IMR-90 (cell line): ENCODE results near the gene SGO1. TPM values are rescaled to one million over a fixed set of nuclear protein-coding genes. Genes with fewer than 3 reads are reported as not detected.

Experiments
- ATAC-seq: fragments of 200-7000 bp; cut with Tn5 transposase; 2 replicates; pipeline ENCODE4 v1.9.1; 2020; ENCODE audit warnings: low read depth, mild to moderate bottlenecking, moderate library complexity
- BruUV-seq: library from RNA; stranded (reverse); fragments of 400-500 nt; replicated peaks from 2 replicates; lab custom pipeline; 2021; lab: Mats Ljungman, UMichigan
- CTCF ChIA-PET: fragments of 300-600 bp; formaldehyde crosslinking; extraction: SDS; loops from one replicate; lab custom pipeline; 2021; ENCODE audit warnings: antibody characterized with exemption; lab: Yijun Ruan, JAX
- POLR2A ChIA-PET: fragments of 300-600 bp; sonication (Branson Sonifier 250); formaldehyde crosslinking; loops from one replicate; lab custom pipeline; 2022; ENCODE audit warnings: antibody characterized with exemption; ENCODE audit not compliant: unreplicated experiment; lab: Charles Lee
- DNase-seq: peaks from one replicate; pipeline ENCODE4 v3.0.0; 2013
- H2AFZ ChIP-seq: replicated peaks from 2 replicates; pipeline ENCODE3; 2013; ENCODE audit warnings: low read length, mild to moderate bottlenecking; ENCODE audit not compliant: poor library complexity
- H2AK5ac ChIP-seq: 2 replicates; pipeline ENCODE4 v1.6.1; 2013; ENCODE audit warnings: low read depth, low read length, inconsistent platforms
- H2AK9ac ChIP-seq: replicated peaks from 2 replicates; pipeline ENCODE3; 2013; ENCODE audit warnings: mild to moderate bottlenecking, low read depth, low read length, moderate library complexity; ENCODE audit not compliant: poor library complexity
- H2BK120ac ChIP-seq: 2 replicates; pipeline ENCODE4 v1.6.1; 2013; ENCODE audit warnings: low read depth, low read length, inconsistent platforms
- H2BK15ac ChIP-seq: 3 replicates; pipeline ENCODE4 v1.6.1; 2013; ENCODE audit warnings: low read depth, low read length, inconsistent platforms
- H2BK20ac ChIP-seq: 2 replicates; pipeline ENCODE4 v1.6.1; 2013; ENCODE audit warnings: low read depth, mild to moderate bottlenecking, inconsistent platforms, low read length, moderate library complexity
- H2BK5ac ChIP-seq: 2 replicates; pipeline ENCODE4 v1.6.1; 2013; ENCODE audit warnings: mild to moderate bottlenecking, low read depth, low read length, inconsistent platforms; ENCODE audit not compliant: poor library complexity, severe bottlenecking
- H3K14ac ChIP-seq: replicated peaks from 2 replicates; pipeline ENCODE4 v1.6.1; 2013; ENCODE audit warnings: low read depth, low read length, inconsistent platforms
- H3K18ac ChIP-seq: 2 replicates; pipeline ENCODE4 v1.6.1; 2013; ENCODE audit warnings: low read depth, low read length, control low read depth
- H3K23ac ChIP-seq: 2 replicates; pipeline ENCODE4 v1.6.1; 2013; ENCODE audit warnings: low read depth, low read length, inconsistent platforms
- H3K27ac ChIP-seq: 2 replicates; pipeline ENCODE4 v1.5.1; 2013; ENCODE audit warnings: mild to moderate bottlenecking, control low read depth, low read length; ENCODE audit not compliant: insufficient read depth
- H3K27me3 ChIP-seq: 2 replicates; pipeline ENCODE4 v1.6.1; 2013; ENCODE audit warnings: low read length; ENCODE audit not compliant: control insufficient read depth, insufficient read depth
- H3K36me3 ChIP-seq: 2 replicates; pipeline ENCODE4 v1.6.1; 2013; ENCODE audit warnings: low read length, mixed read lengths; ENCODE audit not compliant: control insufficient read depth, insufficient read depth
- H3K4ac ChIP-seq: 2 replicates; pipeline ENCODE4 v1.6.1; 2013; ENCODE audit warnings: low read depth, low read length, inconsistent platforms
- H3K4me1 ChIP-seq: 2 replicates; pipeline ENCODE4 v1.6.1; 2013; ENCODE audit warnings: low read length, mixed read lengths; ENCODE audit not compliant: control insufficient read depth, insufficient read depth
- H3K4me2 ChIP-seq: 2 replicates; pipeline ENCODE4 v1.6.1; 2013; ENCODE audit warnings: low read depth, mild to moderate bottlenecking, control low read depth, low read length, moderate library complexity
- H3K4me3 ChIP-seq: 2 replicates; pipeline ENCODE4 v1.5.1; 2013; ENCODE audit warnings: low read depth, mild to moderate bottlenecking, control low read depth, low read length, moderate library complexity; ENCODE audit not compliant: insufficient read depth
- H3K56ac ChIP-seq: 2 replicates; pipeline ENCODE4 v1.6.1; 2013; ENCODE audit warnings: low read length, inconsistent platforms; ENCODE audit not compliant: insufficient read depth; ENCODE audit errors: extremely low read depth
- H3K79me1 ChIP-seq, 2 experiments: 2 replicates each; pipeline ENCODE4 v1.6.1; 2013; ENCODE audit warnings: low read length in 2 of 2, inconsistent platforms in 1 of 2, low read depth in 1 of 2
- H3K9ac ChIP-seq: 2 replicates; pipeline ENCODE4 v1.6.1; 2013; ENCODE audit warnings: low read depth, low read length, control low read depth
- H3K9me1 ChIP-seq: 2 replicates; pipeline ENCODE4 v1.6.1; 2013; ENCODE audit warnings: low read length, inconsistent platforms; ENCODE audit not compliant: insufficient read depth
- H3K9me3 ChIP-seq: 2 replicates; pipeline ENCODE4 v1.6.1; 2013; ENCODE audit warnings: low read length; ENCODE audit not compliant: control insufficient read depth, insufficient read depth
- H4K20me1 ChIP-seq: 2 replicates; pipeline ENCODE4 v1.6.1; 2013; ENCODE audit warnings: low read length, inconsistent platforms; ENCODE audit not compliant: insufficient read depth
- H4K5ac ChIP-seq: 2 replicates; pipeline ENCODE4 v1.6.1; 2013; ENCODE audit warnings: mild to moderate bottlenecking, low read depth, low read length, control low read depth
- H4K8ac ChIP-seq, 2 experiments: 2 replicates each; pipeline ENCODE4 v1.6.1; 2013; ENCODE audit warnings: low read depth in 2 of 2, low read length in 2 of 2, control low read depth in 1 of 2, inconsistent platforms in 1 of 2
- H4K91ac ChIP-seq: 2 replicates; pipeline ENCODE4 v1.6.1; 2013; ENCODE audit warnings: low read depth, low read length, inconsistent platforms; ENCODE audit not compliant: insufficient read depth
- BHLHE40 ChIP-seq: fragments of 150-350 bp; IDR thresholded peaks from 2 replicates; pipeline ENCODE4 v1.6.1; 2016; ENCODE audit warnings: mild to moderate bottlenecking, low read depth, low read length
- CEBPB ChIP-seq: IDR thresholded peaks from 2 replicates; pipeline ENCODE4 v1.6.1; 2012; ENCODE audit warnings: low read depth, low read length, improper control_type of control experiment
- CHD1 ChIP-seq: IDR thresholded peaks from 2 replicates; pipeline ENCODE4 v1.6.1; 2012; ENCODE audit warnings: low read depth, low read length, improper control_type of control experiment
- FOS ChIP-seq: fragments of 150-350 bp; IDR thresholded peaks from 2 replicates; pipeline ENCODE4 v1.6.1; 2016; ENCODE audit warnings: low read depth, low read length
- MAFK ChIP-seq: IDR thresholded peaks from 2 replicates; pipeline ENCODE4 v1.6.1; 2012; ENCODE audit warnings: low read depth, low read length, improper control_type of control experiment
- MAZ ChIP-seq: IDR thresholded peaks from 2 replicates; pipeline ENCODE4 v1.6.1; 2012; ENCODE audit warnings: low read depth, mild to moderate bottlenecking, low read length, improper control_type of control experiment, moderate library complexity, borderline replicate concordance
- MXI1 ChIP-seq: IDR thresholded peaks from 2 replicates; pipeline ENCODE4 v1.6.1; 2012; ENCODE audit warnings: low read depth, mild to moderate bottlenecking, low read length, moderate library complexity, borderline replicate concordance
- NFE2L2 ChIP-seq: fragments of 150-350 bp; IDR thresholded peaks from 2 replicates; pipeline ENCODE4 v1.6.1; 2016; ENCODE audit warnings: low read depth, mild to moderate bottlenecking, low read length
- POLR2A ChIP-seq: IDR thresholded peaks from 2 replicates; pipeline ENCODE4 v1.6.1; 2012; ENCODE audit warnings: mild to moderate bottlenecking, low read depth, low read length
- RAD21 ChIP-seq: IDR thresholded peaks from 2 replicates; pipeline ENCODE4 v1.6.1; 2012; ENCODE audit warnings: low read length, improper control_type of control experiment
- RCOR1 ChIP-seq: IDR thresholded peaks from 2 replicates; pipeline ENCODE4 v1.6.1; 2012; ENCODE audit warnings: mild to moderate bottlenecking, low read length, improper control_type of control experiment; ENCODE audit not compliant: insufficient replicate concordance
- RFX5 ChIP-seq: IDR thresholded peaks from 2 replicates; pipeline ENCODE4 v1.8.0; 2012; ENCODE audit warnings: low read depth, mild to moderate bottlenecking, low read length, moderate library complexity
- SMC3 ChIP-seq: fragments of 150-350 bp; IDR thresholded peaks from 2 replicates; pipeline ENCODE4 v1.6.1; 2016; ENCODE audit warnings: low read depth, mild to moderate bottlenecking, antibody characterized with exemption, low read length, moderate library complexity
- WGBS, 2 experiments: methylation state at CpG; one replicate each; pipeline versions ENCODE4 v1.1.5 to v1.1.7; 2013; ENCODE audit warnings: missing lambda C conversion rate in 2 of 2; ENCODE audit not compliant: insufficient read length in 1 of 2; ENCODE audit errors: extremely low coverage in 2 of 2; 5-methylcytosine and 5-hydroxymethylcytosine counted together
- dilution Hi-C: fragments of 300-500 bp; cut with HindIII; formaldehyde crosslinking; loops from one replicate; pipeline ENCODE4 v1.14.3; 2018; ENCODE audit warnings: low sequenced_read_pairs; ENCODE audit not compliant: unreplicated experiment
- in situ Hi-C: fragments of 300-500 bp; cut with MboI; formaldehyde crosslinking; loops from 3 replicates; pipeline ENCODE4 v1.14.3; 2019; ENCODE audit warnings: low sequenced_read_pairs, inconsistent platforms, mixed read lengths
- intact Hi-C: fragments of 100-400 bp; cut with micrococcal nuclease; formaldehyde crosslinking; loops from 2 replicates; pipeline ENCODE4 v1.10.0; 2022
- polyA plus RNA-seq, 3 experiments: library from polyadenylated mRNA; depleted of rRNA; stranded (reverse); fragments of >200 nt; gene quantifications; 2 replicates each; pipeline ENCODE4 v1.2.3, GENCODE V29; 2012; ENCODE audit warnings: low replicate concordance in 1 of 3
- total RNA-seq: library from RNA; depleted of rRNA; stranded (reverse); fragments of >200 nt; gene quantifications from 2 replicates; pipeline ENCODE4 v1.2.3, GENCODE V29; 2012
- TF ChIP-seq, protein P1 (sequence below): fragments of 150-350 bp; IDR thresholded peaks from 2 replicates; pipeline ENCODE4 v1.6.1; 2016; ENCODE audit warnings: low read depth, mild to moderate bottlenecking, low read length, moderate library complexity, borderline replicate concordance
- TF ChIP-seq, protein P2 (sequence below): conservative IDR thresholded peaks from 2 replicates; pipeline ENCODE4 v1.5.1; 2012; ENCODE audit warnings: mild to moderate bottlenecking, low read depth, low read length, improper control_type of control experiment
- TF ChIP-seq, protein P3 (sequence below): fragments of 150-350 bp; IDR thresholded peaks from 2 replicates; pipeline ENCODE4 v1.6.1; 2017; ENCODE audit warnings: mild to moderate bottlenecking, antibody characterized with exemption, low read length, low read depth

The SGO1 gene
- total and polyA plus RNA-seq, 2 of the 4 experiments (the other 2 are of a cell fraction) = 3.2 to 5.2 TPM

- Histone ChIP-seq H3K4ac (no peak overlapping the region), H2BK5ac (no peak overlapping the region), H3K9ac (no peak overlapping the region), H2BK15ac (no peak overlapping the region), H3K4me1 (no peaks in the 10 kb centered on the region), H3K18ac (no peak overlapping the region), H4K8ac (no peak overlapping the region), H3K23ac (no peak overlapping the region), H3K9me3 (no peaks in the 10 kb centered on the region), H3K14ac (no peak overlapping the region), H2AK9ac (no peak overlapping the region), H3K56ac (no peak overlapping the region), H2AK5ac (no peak overlapping the region), H2BK120ac (no peak overlapping the region), H2BK20ac (no peak overlapping the region), H4K5ac (no peak overlapping the region), H3K79me1 (no peaks in the 10 kb centered on the region), H3K4me3 (no peak overlapping the region), H3K9me1 (no peaks in the 10 kb centered on the region; the same call in 1 of the 2 replicates), H3K27me3 (no peaks in the 10 kb centered on the region), H3K36me3 (no peaks in the 10 kb centered on the region), H4K20me1 (no peaks in the 10 kb centered on the region), H3K4me2 (no peak overlapping the region), H3K27ac (no peak overlapping the region), H2AFZ (no peak overlapping the region), H4K91ac (no peak overlapping the region)
- POLR2A ChIA-PET = no interaction called here
- dilution Hi-C loops (no loop called here), in situ Hi-C loops (no loop called here), intact Hi-C loops (no loop called here)
- TF ChIP-seq CEBPB = no peak
- TF ChIP-seq RFX5 = no peak
- TF ChIP-seq NFE2L2 = no peak
- no peak for TF ChIP-seq MAZ
- TF ChIP-seq RAD21 = no peak
- TF ChIP-seq RCOR1 = no peak
- TF ChIP-seq SMC3 = no peak
- TF ChIP-seq, protein P1, sequence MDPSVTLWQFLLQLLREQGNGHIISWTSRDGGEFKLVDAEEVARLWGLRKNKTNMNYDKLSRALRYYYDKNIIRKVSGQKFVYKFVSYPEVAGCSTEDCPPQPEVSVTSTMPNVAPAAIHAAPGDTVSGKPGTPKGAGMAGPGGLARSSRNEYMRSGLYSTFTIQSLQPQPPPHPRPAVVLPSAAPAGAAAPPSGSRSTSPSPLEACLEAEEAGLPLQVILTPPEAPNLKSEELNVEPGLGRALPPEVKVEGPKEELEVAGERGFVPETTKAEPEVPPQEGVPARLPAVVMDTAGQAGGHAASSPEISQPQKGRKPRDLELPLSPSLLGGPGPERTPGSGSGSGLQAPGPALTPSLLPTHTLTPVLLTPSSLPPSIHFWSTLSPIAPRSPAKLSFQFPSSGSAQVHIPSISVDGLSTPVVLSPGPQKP = no peak
- no peak for TF ChIP-seq CHD1
- TF ChIP-seq MAFK = no peak
- TF ChIP-seq, protein P2, sequence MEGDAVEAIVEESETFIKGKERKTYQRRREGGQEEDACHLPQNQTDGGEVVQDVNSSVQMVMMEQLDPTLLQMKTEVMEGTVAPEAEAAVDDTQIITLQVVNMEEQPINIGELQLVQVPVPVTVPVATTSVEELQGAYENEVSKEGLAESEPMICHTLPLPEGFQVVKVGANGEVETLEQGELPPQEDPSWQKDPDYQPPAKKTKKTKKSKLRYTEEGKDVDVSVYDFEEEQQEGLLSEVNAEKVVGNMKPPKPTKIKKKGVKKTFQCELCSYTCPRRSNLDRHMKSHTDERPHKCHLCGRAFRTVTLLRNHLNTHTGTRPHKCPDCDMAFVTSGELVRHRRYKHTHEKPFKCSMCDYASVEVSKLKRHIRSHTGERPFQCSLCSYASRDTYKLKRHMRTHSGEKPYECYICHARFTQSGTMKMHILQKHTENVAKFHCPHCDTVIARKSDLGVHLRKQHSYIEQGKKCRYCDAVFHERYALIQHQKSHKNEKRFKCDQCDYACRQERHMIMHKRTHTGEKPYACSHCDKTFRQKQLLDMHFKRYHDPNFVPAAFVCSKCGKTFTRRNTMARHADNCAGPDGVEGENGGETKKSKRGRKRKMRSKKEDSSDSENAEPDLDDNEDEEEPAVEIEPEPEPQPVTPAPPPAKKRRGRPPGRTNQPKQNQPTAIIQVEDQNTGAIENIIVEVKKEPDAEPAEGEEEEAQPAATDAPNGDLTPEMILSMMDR = no peak
- TF ChIP-seq, protein P3, sequence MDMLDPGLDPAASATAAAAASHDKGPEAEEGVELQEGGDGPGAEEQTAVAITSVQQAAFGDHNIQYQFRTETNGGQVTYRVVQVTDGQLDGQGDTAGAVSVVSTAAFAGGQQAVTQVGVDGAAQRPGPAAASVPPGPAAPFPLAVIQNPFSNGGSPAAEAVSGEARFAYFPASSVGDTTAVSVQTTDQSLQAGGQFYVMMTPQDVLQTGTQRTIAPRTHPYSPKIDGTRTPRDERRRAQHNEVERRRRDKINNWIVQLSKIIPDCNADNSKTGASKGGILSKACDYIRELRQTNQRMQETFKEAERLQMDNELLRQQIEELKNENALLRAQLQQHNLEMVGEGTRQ = no peak
- TF ChIP-seq POLR2A = no peak
- TF ChIP-seq MXI1 = no peak
- TF ChIP-seq BHLHE40 = no peak
- TF ChIP-seq FOS = no peak
- DNase-seq (peak; percentile 3), ATAC-seq (peak; percentile 60)
- CTCF ChIA-PET = interaction anchor here (1.0 to 1.5 kb wide), 2 partner anchors 10 to 12 kb away, joined by 4 read pairs; no protein-coding TSS in a partner anchor
- WGBS, 2 experiments = no CpG with 5 or more reads among the region's 3 CpGs
- no TSS peak for BruUV-seq
These were observed 64.9 kb downstream of the SGO1 start for GRCh38 chr3:20121088-20121487.
